ENCODE data around the gene OR14A16. TPM values are rescaled to one million over a fixed set of nuclear protein-coding genes. Genes with fewer than 3 reads are reported as not detected.
A peak's percentile ranks its signal among the peaks of the same experiment; 100 is the strongest.

The OR14A16 gene
- total RNA-seq, 1 donor from 2014 or later, result not detected

DNA sequence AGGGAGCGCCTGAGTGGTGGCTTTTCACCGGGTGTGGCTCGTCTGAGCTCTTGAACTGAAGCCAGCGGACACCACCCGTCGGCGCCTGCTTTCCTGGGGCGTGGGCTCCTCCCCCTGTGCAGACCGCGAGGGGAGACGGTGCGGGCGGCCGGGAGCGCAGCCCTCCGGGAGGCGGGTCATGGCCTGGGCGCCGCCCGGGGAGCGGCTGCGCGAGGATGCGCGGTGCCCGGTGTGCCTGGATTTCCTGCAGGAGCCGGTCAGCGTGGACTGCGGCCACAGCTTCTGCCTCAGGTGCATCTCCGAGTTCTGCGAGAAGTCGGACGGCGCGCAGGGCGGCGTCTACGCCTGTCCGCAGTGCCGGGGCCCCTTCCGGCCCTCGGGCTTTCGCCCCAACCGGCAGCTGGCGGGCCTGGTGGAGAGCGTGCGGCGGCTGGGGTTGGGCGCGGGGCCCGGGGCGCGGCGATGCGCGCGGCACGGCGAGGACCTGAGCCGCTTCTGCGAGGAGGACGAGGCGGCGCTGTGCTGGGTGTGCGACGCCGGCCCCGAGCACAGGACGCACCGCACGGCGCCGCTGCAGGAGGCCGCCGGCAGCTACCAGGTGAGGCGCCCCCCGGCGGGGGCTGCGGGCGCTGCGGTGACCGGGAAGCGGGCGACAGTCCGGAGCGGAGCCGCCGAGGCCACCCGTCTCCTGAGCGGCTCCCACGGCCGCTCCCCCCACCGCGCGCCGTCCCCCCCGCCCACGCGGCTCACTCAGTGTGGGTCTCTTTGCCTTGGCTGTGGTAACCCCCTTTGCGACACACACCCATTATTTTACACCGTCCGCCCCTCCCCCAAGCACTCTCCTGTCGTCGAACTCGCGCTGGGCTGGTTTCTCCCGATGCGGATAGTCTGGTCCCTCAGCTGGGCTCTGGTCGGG, 33.4 kb upstream of the OR14A16 start, which contains the start of gene TRIM58:
TSS of gene TRIM58 (plus strand) at position 119 of the 916 bp plus-strand sequence. CDS start at position 179, 60 bp downstream.
- Mint-ChIP-seq H3K4me3 (ENCODE audit: unreplicated experiment) (peak within 1 kb of the TSS; percentile 74), H3K36me3 (ENCODE audit: unreplicated experiment) (no peaks in the 10 kb centered on the region), H3K27ac (ENCODE audit: unreplicated experiment) (no peak within 1 kb of the TSS), H3K4me1 (ENCODE audit: unreplicated experiment) (peaks cover 9% of the 10 kb centered on the region), H3K27me3 (ENCODE audit: unreplicated experiment) (no peaks in the 10 kb centered on the region), H3K9me3 (ENCODE audit: unreplicated experiment) (peaks cover 4% of the 10 kb centered on the region)
- TF ChIP-seq, protein P1, sequence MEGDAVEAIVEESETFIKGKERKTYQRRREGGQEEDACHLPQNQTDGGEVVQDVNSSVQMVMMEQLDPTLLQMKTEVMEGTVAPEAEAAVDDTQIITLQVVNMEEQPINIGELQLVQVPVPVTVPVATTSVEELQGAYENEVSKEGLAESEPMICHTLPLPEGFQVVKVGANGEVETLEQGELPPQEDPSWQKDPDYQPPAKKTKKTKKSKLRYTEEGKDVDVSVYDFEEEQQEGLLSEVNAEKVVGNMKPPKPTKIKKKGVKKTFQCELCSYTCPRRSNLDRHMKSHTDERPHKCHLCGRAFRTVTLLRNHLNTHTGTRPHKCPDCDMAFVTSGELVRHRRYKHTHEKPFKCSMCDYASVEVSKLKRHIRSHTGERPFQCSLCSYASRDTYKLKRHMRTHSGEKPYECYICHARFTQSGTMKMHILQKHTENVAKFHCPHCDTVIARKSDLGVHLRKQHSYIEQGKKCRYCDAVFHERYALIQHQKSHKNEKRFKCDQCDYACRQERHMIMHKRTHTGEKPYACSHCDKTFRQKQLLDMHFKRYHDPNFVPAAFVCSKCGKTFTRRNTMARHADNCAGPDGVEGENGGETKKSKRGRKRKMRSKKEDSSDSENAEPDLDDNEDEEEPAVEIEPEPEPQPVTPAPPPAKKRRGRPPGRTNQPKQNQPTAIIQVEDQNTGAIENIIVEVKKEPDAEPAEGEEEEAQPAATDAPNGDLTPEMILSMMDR (IDR thresholded peaks at IDR 0.05), result peak; percentile 41
- no peak for DNase-seq (ENCODE audit: extremely low spot score, unreplicated experiment)

DNA sequence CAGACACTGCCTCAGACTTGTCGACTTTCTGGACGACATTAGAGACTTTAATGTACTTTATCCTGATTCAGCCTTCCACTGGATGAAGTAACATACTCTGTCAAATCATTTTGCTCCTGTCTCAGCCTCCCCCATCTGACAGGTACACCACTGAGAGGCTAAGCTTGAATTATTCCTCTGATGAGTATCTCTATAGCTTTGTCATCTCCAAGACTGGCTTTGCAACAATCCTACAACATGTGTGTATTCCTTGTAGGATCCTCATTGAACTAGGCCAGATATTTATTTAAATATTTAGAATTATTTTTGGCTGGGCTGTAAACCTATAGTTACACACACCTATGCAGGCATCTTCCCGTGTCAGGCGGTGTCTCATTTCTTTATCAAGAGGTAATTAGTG, 32.0 kb upstream of the OR14A16 start:
- H3K27ac Mint-ChIP-seq (ENCODE audit: unreplicated experiment), result no peak overlapping the region
- no peak for DNase-seq (ENCODE audit: extremely low spot score, unreplicated experiment)
- H3K4me1 Mint-ChIP-seq (ENCODE audit: unreplicated experiment), result peaks cover 9% of the 10 kb centered on the region
- TF ChIP-seq, protein P1 (IDR thresholded peaks at IDR 0.05), result no peak
- H3K4me3 Mint-ChIP-seq (ENCODE audit: unreplicated experiment), result peak overlapping the region; percentile 71
- no peaks in the 10 kb centered on the region for H3K27me3 Mint-ChIP-seq (ENCODE audit: unreplicated experiment)
- H3K36me3 Mint-ChIP-seq (ENCODE audit: unreplicated experiment), result no peaks in the 10 kb centered on the region
- peaks cover 9% of the 10 kb centered on the region for H3K9me3 Mint-ChIP-seq (ENCODE audit: unreplicated experiment)

DNA sequence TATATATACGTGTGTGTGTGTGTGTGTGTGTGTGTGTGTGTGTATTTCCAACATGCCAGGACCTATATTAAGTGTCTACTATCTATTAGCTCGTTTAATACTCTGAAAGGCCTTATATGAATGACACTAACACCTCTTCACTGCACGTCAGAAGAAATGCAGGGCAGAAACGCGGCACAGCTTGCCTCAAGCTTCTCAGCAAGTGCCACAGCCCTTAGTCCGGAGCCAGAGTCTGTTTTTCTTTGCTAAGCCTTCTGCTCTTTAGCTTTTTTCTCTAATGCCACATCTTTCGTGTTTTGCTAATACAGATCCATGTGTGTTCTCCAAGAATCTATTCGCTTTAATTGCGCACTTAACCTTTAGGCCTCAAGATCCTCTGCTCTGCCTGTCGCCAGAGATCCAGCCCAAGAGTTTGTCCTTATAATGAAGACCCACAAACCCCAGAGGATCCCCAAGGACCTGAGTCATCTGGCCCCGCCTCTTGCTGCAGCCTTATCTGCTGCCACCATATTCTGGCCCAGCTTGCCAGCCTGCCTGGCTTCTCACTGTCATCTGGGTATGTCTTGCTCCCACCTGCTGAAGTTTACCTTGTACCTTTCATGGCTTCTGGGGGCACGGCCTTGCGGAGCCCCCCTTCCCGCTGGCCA, 31.1 kb upstream of the OR14A16 start:
- Mint-ChIP-seq H3K9me3 (ENCODE audit: unreplicated experiment) (peaks cover 6% of the 10 kb centered on the region), H3K36me3 (ENCODE audit: unreplicated experiment) (no peaks in the 10 kb centered on the region), H3K4me3 (ENCODE audit: unreplicated experiment) (no peak overlapping the region), H3K4me1 (ENCODE audit: unreplicated experiment) (peaks cover 9% of the 10 kb centered on the region), H3K27me3 (ENCODE audit: unreplicated experiment) (no peaks in the 10 kb centered on the region), H3K27ac (ENCODE audit: unreplicated experiment) (no peak overlapping the region)
- no peak for DNase-seq (ENCODE audit: extremely low spot score, unreplicated experiment)
- TF ChIP-seq, protein P1 (IDR thresholded peaks at IDR 0.05), result no peak

DNA sequence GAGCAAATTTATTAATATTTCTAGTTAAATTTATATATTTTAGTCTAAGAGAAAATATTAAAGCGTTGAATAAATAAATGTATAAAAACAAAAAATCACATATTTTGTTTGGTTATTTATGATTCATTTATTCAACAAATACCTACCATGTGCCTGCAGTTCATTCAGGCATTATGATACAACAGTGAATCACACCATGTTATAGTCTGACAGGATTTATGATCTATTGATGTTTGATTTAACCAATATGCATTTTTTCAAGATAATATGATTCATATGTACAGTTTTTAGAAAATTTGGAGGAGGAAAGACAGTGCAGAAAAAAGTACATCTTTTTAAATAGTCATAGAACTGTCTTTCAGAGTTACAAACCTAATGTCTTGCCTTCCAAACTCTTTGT, 25.7 kb upstream of the OR14A16 start:
- Mint-ChIP-seq H3K27me3 (ENCODE audit: unreplicated experiment) (no peaks in the 10 kb centered on the region), H3K9me3 (ENCODE audit: unreplicated experiment) (peaks cover 6% of the 10 kb centered on the region), H3K4me3 (ENCODE audit: unreplicated experiment) (no peak overlapping the region), H3K36me3 (ENCODE audit: unreplicated experiment) (no peaks in the 10 kb centered on the region), H3K27ac (ENCODE audit: unreplicated experiment) (no peak overlapping the region), H3K4me1 (ENCODE audit: unreplicated experiment) (no peaks in the 10 kb centered on the region)
- no peak for DNase-seq (ENCODE audit: extremely low spot score, unreplicated experiment)
- TF ChIP-seq, protein P1 (IDR thresholded peaks at IDR 0.05), result no peak

DNA sequence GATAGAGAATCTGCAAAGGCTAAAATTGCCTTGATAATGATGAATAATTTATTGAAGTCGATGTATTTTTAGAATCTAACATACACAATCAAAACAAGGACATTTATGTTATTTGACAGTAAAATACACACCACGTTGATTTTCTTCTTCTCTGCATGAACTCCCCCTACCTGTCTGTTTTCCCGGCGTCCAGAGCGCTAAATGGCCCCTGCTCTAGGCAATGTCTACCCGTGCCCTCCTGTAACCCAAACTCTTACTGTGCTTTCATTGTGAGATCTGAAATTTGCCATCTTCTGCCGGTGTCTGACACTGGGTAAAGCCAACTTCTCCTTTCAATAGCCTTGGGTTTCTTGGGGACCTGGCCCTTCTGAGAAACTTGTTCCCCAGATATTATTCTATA, 24.4 kb upstream of the OR14A16 start:
- TF ChIP-seq, protein P1 (IDR thresholded peaks at IDR 0.05), result no peak
- no peak overlapping the region for H3K4me3 Mint-ChIP-seq (ENCODE audit: unreplicated experiment)
- no peaks in the 10 kb centered on the region for H3K4me1 Mint-ChIP-seq (ENCODE audit: unreplicated experiment)
- no peaks in the 10 kb centered on the region for H3K27me3 Mint-ChIP-seq (ENCODE audit: unreplicated experiment)
- no peaks in the 10 kb centered on the region for H3K36me3 Mint-ChIP-seq (ENCODE audit: unreplicated experiment)
- peaks cover 6% of the 10 kb centered on the region for H3K9me3 Mint-ChIP-seq (ENCODE audit: unreplicated experiment)
- H3K27ac Mint-ChIP-seq (ENCODE audit: unreplicated experiment), result no peak overlapping the region
- DNase-seq (ENCODE audit: extremely low spot score, unreplicated experiment), result no peak
